GM18526 (cell line): ENCODE data around the gene TGIF2.

Source experiments
- POLR2A ChIP-seq: IDR thresholded peaks from 3 replicates; pipeline ENCODE4 v1.6.1; 2011; ENCODE audit not compliant: insufficient read length; ENCODE audit errors: extremely low read depth

TGIF2 gene

DNA sequence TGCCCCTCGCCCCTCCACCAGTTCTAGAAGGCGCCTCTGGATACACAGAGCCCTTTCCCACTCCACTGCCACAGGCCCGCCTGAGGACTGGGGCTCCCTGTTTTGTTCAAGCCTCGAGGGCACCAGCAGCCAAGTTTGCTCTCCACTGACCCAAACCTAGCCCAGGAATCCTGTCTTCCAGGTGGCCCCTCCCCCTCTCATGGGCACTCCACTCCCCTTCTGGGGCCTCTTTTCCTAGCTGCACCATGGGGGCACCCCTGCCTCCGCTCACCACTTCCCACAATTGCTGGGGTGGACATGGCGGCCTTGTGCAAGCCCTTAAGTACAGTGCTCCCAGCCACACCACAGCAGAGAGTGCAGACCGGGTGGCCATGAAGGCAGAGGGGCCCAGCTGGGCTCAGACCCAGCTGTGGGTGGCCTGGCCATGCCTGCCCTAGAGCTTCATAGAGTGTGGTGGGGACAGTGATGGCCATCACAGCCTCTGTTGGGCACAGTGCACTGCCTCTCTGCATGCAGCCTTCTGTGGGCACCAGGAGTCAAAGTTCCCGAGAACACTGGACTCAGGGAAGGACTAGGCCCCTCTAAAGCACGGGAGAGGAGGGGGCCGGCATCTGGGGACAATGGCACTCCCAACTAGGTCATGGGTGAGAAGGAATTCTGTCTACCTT is 30.7 kb upstream of the TGIF2 start:
- no peak for TF ChIP-seq POLR2A

DNA sequence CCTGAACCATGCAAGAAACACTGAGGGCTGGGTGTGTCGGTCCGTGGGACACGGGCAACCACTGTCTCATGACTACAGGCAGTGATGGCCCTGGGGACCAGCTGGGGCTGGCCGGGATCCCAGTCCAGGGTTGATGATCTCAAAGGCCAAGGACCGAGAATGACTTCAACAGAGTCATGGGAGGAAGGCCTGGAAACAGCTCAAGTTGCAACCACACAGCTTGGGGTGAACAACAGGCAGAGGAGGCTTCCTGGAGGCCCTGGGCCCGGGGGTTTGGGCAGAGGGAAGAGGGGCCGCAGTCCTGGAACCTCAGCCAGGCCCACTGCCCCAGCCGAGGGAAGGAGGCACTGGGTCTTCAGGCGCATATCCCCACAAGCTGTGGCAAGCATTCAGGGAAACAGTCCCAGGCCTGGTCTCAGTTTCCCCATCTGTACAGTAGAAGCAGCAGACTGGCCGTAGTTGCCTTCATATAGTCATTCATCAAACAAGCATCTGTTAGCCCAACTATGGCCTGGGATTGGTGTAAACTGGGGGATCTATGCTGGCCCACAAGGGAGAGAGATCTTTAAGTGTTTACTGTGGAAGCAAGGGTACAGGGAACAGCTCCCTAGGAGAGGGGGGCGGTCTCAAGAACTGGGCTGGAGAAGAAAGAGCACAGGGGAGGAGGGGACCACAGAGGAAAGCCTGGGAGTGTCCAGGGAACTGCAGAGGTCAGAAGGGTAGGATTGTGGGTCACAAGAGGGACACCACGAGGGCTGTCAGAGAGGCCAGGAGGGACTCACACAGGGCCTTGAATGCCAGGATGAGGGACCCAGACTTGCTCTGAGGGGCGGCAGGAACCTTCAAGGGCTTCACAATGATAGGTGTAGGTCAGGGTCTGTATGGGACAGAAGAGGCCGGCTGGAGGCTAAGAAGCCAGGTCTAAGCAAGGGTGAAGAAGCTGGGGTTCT is 29.9 kb upstream of the TGIF2 start:
- TF ChIP-seq POLR2A, result no peak

DNA sequence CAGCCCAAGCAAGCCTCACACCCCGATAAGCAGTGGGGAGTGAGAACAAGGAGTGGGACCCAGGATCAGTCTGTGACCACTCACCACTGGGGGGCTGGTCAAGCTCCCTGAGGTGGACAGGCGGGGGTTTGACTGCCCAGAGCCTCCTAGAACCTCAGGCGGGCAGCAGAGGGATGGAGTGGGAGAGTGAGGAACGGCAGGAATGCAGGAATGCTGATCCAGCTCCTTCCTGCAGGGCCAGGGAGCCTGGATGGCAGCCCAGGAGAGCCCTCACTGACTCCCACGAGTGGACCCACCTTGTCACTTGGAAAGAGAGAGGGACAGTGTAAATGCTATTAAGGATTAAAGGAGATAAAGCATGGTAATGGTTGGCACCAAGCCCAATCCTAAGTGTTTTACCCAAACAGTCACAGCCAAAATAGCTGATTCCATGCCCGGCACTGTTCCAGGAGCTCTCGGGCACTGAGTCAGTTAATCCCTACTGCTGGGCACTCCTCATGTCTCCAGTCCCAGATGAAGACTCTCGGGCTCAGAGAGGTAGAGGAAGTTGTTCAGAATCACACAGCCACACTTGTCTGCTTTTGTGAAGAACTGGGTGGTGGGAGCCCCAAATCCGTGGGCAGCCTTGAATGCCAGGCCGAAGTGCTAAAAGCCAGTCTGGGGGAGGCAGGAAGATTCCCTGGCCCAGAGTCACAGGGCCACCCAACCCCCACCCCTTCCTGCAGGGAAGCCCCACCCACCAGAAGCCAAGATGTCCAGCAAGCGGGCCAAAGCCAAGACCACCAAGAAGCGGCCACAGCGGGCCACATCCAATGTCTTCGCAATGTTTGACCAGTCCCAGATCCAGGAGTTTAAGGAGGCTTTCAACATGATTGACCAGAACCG is 29.0 kb upstream of the TGIF2 start:
- no peak for TF ChIP-seq POLR2A

DNA sequence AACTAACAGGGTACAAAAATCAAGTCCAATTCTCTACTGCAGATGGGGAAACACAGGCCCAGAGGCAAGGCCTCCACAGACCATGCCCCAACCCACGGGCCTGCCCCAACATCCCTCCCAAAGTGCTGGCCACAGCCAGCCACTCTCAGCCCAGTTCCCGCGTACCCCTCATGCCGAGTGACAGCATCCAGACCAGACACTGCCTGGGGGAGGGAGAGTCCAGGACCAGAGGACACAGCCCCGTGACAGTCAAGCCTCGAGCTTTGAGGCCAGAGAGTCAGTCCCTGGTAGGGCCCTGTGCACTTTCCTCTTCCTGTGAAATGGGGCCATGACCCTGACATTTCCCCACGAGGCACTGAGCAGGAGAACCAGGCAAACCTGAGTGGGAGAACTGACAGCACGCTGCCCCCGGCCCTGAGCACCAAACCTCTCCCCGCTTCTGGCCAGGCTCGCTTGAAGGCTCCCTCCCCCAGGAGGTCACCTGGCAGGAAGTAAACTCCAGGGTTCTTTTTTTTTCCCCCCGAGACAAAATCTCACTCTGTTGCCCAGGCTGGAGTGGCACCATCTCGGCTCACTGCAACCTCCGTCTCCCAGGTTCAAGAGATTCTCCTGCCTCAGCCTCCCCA is 27.2 kb upstream of the TGIF2 start:
- TF ChIP-seq POLR2A, result no peak

DNA sequence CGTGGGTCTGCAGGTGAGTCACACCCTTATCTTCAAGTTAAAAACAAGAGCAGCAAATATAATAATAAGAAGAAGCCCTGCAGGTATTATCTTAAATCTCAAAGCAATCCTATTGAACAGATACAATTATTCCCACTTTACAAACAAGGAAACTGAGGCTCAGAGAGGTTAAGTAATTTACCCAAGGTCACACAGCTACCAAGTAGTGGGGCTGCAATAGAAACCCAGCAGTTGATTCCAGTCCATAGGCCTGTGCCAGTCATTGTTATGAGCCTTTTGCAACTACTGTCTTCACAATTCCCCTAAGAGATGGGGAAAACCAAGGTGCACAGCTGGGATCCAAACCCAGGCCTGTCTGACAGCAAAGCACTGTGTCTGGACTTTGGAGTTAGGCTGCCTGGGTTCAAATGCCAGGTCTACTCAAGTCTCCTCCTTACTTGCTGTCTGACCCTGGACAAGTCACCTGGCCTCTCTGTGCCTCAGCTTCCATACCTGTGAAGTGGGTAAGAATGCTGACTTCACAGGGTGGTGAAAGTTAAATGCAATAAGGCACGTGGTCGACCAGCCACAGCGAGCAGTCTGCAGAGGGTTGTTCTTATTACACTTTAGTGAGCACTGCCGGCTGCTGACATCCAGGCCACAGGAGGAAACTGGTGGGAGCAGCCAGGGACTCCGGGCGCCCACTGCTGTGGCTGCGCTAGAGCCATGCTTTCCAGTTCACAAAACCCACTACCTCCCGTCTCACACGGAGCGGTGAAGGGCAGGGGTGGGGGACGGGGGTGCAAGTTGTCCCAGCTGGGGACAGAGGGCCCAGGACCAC is 26.0 kb upstream of the TGIF2 start:
- TF ChIP-seq POLR2A, result no peak

DNA sequence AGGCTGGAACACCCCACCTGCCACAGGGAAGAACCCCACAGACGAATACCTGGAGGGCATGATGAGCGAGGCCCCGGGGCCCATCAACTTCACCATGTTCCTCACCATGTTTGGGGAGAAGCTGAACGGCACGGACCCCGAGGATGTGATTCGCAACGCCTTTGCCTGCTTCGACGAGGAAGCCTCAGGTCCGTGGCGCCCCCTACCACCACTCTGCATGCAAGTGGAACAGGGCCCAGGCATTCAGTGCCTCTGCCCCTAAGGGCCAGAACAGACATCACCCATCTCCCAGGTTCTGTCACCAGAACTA is 25.4 kb upstream of the TGIF2 start:
- TF ChIP-seq POLR2A, result no peak

DNA sequence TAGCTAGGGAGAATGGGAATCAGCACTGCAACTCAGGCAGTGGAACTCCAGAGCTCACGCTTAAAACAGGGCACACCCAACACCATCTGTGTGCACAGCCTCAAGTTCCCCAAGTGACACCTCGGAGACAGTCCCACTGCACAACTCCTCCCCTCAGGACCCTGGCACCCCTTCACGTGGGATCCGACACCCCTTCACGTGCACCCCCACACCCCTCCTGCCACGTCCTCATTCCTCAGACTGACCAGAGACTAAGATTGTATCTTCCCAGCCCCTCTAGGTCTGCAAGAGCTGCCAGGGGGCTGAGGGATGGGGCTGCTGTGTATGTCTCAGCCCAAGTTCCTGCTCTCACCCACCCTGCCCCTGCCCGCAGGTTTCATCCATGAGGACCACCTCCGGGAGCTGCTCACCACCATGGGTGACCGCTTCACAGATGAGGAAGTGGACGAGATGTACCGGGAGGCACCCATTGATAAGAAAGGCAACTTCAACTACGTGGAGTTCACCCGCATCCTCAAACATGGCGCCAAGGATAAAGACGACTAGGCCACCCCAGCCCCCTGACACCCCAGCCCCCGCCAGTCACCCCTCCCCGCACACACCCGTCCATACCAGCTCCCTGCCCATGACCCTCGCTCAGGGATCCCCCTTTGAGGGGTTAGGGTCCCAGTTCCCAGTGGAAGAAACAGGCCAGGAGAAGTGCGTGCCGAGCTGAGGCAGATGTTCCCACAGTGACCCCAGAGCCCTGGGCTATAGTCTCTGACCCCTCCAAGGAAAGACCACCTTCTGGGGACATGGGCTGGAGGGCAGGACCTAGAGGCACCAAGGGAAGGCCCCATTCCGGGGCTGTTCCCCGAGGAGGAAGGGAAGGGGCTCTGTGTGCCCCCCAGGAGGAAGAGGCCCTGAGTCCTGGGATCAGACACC is 24.4 kb upstream of the TGIF2 start:
- no peak for TF ChIP-seq POLR2A

DNA sequence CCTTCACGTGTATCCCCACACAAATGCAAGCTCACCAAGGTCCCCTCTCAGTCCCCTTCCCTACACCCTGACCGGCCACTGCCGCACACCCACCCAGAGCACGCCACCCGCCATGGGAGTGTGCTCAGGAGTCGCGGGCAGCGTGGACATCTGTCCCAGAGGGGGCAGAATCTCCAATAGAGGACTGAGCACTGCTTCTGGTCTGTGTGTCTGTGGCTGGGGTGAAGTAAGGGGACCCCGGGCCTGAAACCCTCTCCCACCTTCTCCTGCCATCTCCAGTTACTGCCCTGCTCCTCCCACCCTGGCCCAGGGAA is 23.8 kb upstream of the TGIF2 start:
- TF ChIP-seq POLR2A, result no peak

DNA sequence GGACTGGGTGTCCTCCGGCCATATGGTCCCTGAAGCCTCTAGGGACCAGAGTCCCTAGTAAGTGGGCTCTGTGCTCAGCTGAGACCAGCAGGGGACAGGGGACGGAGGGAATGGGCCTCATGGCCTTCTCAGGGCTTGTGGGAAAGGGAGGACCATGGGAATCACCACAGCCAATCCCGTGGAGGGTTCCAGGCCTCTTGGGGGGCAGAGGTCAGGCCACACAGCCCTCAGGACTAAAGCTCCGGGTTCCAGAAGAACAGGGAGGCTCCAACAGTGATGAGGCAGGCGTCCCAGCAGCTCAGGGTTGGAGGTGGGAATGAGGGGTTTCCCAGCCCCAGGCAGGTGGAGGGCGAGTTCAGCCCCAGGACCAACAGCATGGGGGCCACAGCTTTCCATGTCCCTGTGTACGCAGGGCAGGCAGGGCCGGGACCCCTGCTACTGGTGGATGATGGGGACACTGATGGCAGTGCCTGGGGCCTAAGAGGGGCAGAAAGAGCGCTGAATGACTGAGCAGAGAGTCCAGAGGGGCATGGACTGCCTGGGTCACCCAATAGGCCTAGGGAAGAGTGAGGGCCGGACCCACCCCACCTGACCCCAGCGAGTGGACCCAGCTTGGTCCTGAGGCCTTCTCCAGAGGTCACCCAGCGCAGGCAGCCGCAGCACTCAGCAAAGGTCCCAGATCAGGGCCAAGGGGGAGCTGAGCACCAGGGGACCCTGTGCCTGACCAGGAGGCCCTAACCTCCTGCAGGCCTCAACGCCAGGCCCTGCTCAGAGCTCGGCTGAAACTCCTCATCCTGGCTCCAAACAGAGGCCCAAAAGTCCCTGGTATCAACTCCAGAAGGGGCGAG is 23.2 kb upstream of the TGIF2 start:
- TF ChIP-seq POLR2A, result no peak

DNA sequence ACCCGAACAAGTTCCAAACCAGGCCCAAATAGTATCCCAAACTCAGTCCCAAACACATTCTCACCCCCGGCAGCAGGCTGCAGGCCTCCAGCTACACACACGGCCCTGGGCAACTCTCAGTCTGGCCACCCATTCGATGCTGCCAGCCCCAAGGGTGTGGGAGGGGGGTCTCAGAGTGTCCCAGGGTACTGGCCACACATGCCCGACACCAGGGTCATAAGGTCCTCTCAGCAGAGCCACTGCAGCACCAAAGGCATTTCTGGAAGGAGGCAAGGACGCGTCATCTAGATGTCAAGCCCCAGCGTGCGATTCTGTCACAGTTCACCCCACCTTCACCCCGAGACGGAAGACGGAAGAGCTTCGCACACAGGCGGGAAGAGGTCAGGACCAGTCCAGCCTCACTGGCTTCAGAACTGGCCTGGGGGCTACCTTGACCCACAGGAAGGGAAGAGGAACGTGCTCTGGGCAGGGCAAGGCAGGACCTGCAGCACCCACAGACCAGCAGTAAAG is 22.6 kb upstream of the TGIF2 start:
- TF ChIP-seq POLR2A, result no peak

DNA sequence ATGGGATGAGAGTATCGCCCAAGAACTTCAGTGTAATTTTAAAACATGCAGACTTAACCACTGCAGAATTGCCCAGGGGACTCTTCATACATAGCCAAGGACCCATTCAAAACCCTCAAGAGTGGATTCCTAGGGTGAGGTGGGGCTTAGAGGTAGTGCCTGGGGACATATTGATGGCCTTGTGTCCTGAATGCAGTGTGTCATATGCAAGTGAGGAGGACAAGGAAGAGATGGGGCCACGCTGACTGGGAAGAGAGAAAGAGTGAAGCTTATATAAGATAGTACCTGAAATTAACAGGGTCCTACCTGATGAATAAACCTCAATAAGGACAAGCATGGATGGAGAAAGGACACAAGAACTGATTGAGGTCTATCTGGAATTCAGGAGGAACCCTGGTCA is 18.1 kb upstream of the TGIF2 start:
- no peak for TF ChIP-seq POLR2A

DNA sequence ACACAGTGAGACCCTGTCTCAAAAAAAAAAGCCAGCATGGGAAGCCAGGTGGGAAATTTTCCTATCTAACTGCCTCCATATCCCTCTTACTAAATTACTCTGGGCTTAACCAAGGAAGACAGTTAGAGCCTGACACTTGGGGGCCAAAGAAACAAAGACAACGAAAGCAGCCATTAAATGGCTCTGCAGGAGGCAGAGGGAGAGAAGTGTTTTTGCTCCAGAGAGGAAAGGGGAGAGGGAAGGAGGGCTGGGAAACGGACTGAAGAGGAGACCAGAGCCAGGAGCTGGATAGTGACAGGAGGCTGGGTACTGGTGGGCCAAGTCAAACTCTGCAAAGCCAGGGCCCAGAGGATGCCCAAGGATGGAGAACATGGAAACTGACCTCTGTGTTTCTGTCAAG is 10.7 kb upstream of the TGIF2 start:
- TF ChIP-seq POLR2A, result no peak
